ENCODE measurements around the gene SMYD3. TPM values are rescaled to one million over a fixed set of nuclear protein-coding genes. Genes with fewer than 3 reads are reported as not detected.

The SMYD3 gene
- total RNA-seq, 2 experiments from 2014 or later: 21.3 to 21.4 TPM

- Mint-ChIP-seq H3K27me3 (ENCODE audit: low read depth) (no peaks in the 10 kb centered on the region), H3K27ac (no peak overlapping the region), H3K36me3 (ENCODE audit: low read depth) (no peaks in the 10 kb centered on the region), H3K4me1 (ENCODE audit: low read depth) (no peaks in the 10 kb centered on the region), H3K9me3 (no peaks in the 10 kb centered on the region), H3K4me3 (no peak overlapping the region)
- CTCF ChIA-PET: no interaction called here
- intact Hi-C loops (cut with micrococcal nuclease): no loop called here
- no peak for DNase-seq
Observed at GRCh38 chr1:246200225-246200624, 306.9 kb downstream of the SMYD3 start.

GRCh38 chr1:246199086-246199645 is 307.9 kb downstream of the SMYD3 start:
- H3K27ac Mint-ChIP-seq: no peak overlapping the region
- H3K4me3 Mint-ChIP-seq: no peak overlapping the region
- no peaks in the 10 kb centered on the region for H3K36me3 Mint-ChIP-seq (ENCODE audit: low read depth)
- CTCF ChIA-PET: no interaction called here
- no peaks in the 10 kb centered on the region for H3K4me1 Mint-ChIP-seq (ENCODE audit: low read depth)
- no peak for DNase-seq
- H3K9me3 Mint-ChIP-seq: no peaks in the 10 kb centered on the region
- no peaks in the 10 kb centered on the region for H3K27me3 Mint-ChIP-seq (ENCODE audit: low read depth)
- intact Hi-C loops (cut with micrococcal nuclease): no loop called here

- no peak overlapping the region for H3K27ac Mint-ChIP-seq
- peaks cover 4% of the 10 kb centered on the region for H3K36me3 Mint-ChIP-seq (ENCODE audit: low read depth)
- H3K27me3 Mint-ChIP-seq (ENCODE audit: low read depth): no peaks in the 10 kb centered on the region
- intact Hi-C loops (cut with micrococcal nuclease): no loop called here
- CTCF ChIA-PET: no interaction called here
- DNase-seq: no peak
- H3K4me1 Mint-ChIP-seq (ENCODE audit: low read depth): no peaks in the 10 kb centered on the region
- H3K9me3 Mint-ChIP-seq: no peaks in the 10 kb centered on the region
- no peak overlapping the region for H3K4me3 Mint-ChIP-seq
Observed at GRCh38 chr1:246198115-246198816, 308.8 kb downstream of the SMYD3 start.

GRCh38 chr1:246197076-246197475 is 310.0 kb downstream of the SMYD3 start:
- no peaks in the 10 kb centered on the region for H3K4me1 Mint-ChIP-seq (ENCODE audit: low read depth)

GRCh38 chr1:246195296-246195695 is 311.8 kb downstream of the SMYD3 start:
- CTCF ChIA-PET: no interaction called here
- peaks cover 6% of the 10 kb centered on the region for H3K36me3 Mint-ChIP-seq (ENCODE audit: low read depth)
- H3K27me3 Mint-ChIP-seq (ENCODE audit: low read depth): no peaks in the 10 kb centered on the region
- no peaks in the 10 kb centered on the region for H3K9me3 Mint-ChIP-seq
- intact Hi-C loops (cut with micrococcal nuclease): no loop called here
- H3K27ac Mint-ChIP-seq: no peak overlapping the region
- DNase-seq: no peak
- no peaks in the 10 kb centered on the region for H3K4me1 Mint-ChIP-seq (ENCODE audit: low read depth)
- no peak overlapping the region for H3K4me3 Mint-ChIP-seq

More at GRCh38 chr1:246197076-246197475, 310.0 kb downstream of the SMYD3 start:
- H3K4me3 Mint-ChIP-seq: no peak overlapping the region
- DNase-seq: no peak
- intact Hi-C loops (cut with micrococcal nuclease): no loop called here
- no peaks in the 10 kb centered on the region for H3K27me3 Mint-ChIP-seq (ENCODE audit: low read depth)
- CTCF ChIA-PET: no interaction called here
- no peaks in the 10 kb centered on the region for H3K9me3 Mint-ChIP-seq
- no peak overlapping the region for H3K27ac Mint-ChIP-seq
- H3K36me3 Mint-ChIP-seq (ENCODE audit: low read depth): peaks cover 4% of the 10 kb centered on the region

GRCh38 chr1:246193537-246193936 is 313.5 kb downstream of the SMYD3 start:
- H3K4me3 Mint-ChIP-seq: no peak overlapping the region
- no peak for DNase-seq
- no peaks in the 10 kb centered on the region for H3K27me3 Mint-ChIP-seq (ENCODE audit: low read depth)
- CTCF ChIA-PET: no interaction called here
- peaks cover 6% of the 10 kb centered on the region for H3K36me3 Mint-ChIP-seq (ENCODE audit: low read depth)
- H3K27ac Mint-ChIP-seq: no peak overlapping the region
- intact Hi-C loops (cut with micrococcal nuclease): no loop called here
- H3K4me1 Mint-ChIP-seq (ENCODE audit: low read depth): no peaks in the 10 kb centered on the region
- H3K9me3 Mint-ChIP-seq: no peaks in the 10 kb centered on the region

GRCh38 chr1:246189126-246189525 is 318.0 kb downstream of the SMYD3 start:
- H3K27me3 Mint-ChIP-seq (ENCODE audit: low read depth): no peaks in the 10 kb centered on the region
- no peak overlapping the region for H3K4me3 Mint-ChIP-seq
- H3K4me1 Mint-ChIP-seq (ENCODE audit: low read depth): no peaks in the 10 kb centered on the region
- DNase-seq: no peak
- CTCF ChIA-PET: no interaction called here
- H3K36me3 Mint-ChIP-seq (ENCODE audit: low read depth): peaks cover 12% of the 10 kb centered on the region
- intact Hi-C loops (cut with micrococcal nuclease): no loop called here
- no peak overlapping the region for H3K27ac Mint-ChIP-seq
- no peaks in the 10 kb centered on the region for H3K9me3 Mint-ChIP-seq

- Mint-ChIP-seq H3K36me3 (ENCODE audit: low read depth) (peaks cover 8% of the 10 kb centered on the region), H3K9me3 (no peaks in the 10 kb centered on the region), H3K4me3 (no peak overlapping the region), H3K27me3 (ENCODE audit: low read depth) (no peaks in the 10 kb centered on the region), H3K4me1 (ENCODE audit: low read depth) (no peaks in the 10 kb centered on the region), H3K27ac (no peak overlapping the region)
- no peak for DNase-seq
- intact Hi-C loops (cut with micrococcal nuclease): no loop called here
- CTCF ChIA-PET: no interaction called here
Observed at GRCh38 chr1:246187834-246188372, 319.2 kb downstream of the SMYD3 start.

- Mint-ChIP-seq H3K27me3 (ENCODE audit: low read depth) (no peaks in the 10 kb centered on the region), H3K4me1 (ENCODE audit: low read depth) (no peaks in the 10 kb centered on the region), H3K4me3 (no peak overlapping the region), H3K9me3 (no peaks in the 10 kb centered on the region), H3K27ac (no peak overlapping the region), H3K36me3 (ENCODE audit: low read depth) (peaks cover 12% of the 10 kb centered on the region)
- intact Hi-C loops (cut with micrococcal nuclease): no loop called here
- no peak for DNase-seq
- CTCF ChIA-PET: no interaction called here
Observed at GRCh38 chr1:246184503-246184902, 322.6 kb downstream of the SMYD3 start.

- DNase-seq: no peak
- intact Hi-C loops (cut with micrococcal nuclease): no loop called here
- CTCF ChIA-PET: interaction anchor here (0.6 kb wide), 1 partner anchor 9 kb away, joined by 3 read pairs; no protein-coding TSS in a partner anchor
- H3K9me3 Mint-ChIP-seq: no peaks in the 10 kb centered on the region
- no peak overlapping the region for H3K27ac Mint-ChIP-seq
- H3K27me3 Mint-ChIP-seq (ENCODE audit: low read depth): no peaks in the 10 kb centered on the region
- H3K36me3 Mint-ChIP-seq (ENCODE audit: low read depth): peaks cover 22% of the 10 kb centered on the region
- H3K4me1 Mint-ChIP-seq (ENCODE audit: low read depth): no peaks in the 10 kb centered on the region
- no peak overlapping the region for H3K4me3 Mint-ChIP-seq
Observed at GRCh38 chr1:246182149-246182851, 324.8 kb downstream of the SMYD3 start.

GRCh38 chr1:246181241-246181640 is 325.8 kb downstream of the SMYD3 start:
- peaks cover 19% of the 10 kb centered on the region for H3K36me3 Mint-ChIP-seq (ENCODE audit: low read depth)
- no peak overlapping the region for H3K4me3 Mint-ChIP-seq
- no peaks in the 10 kb centered on the region for H3K27me3 Mint-ChIP-seq (ENCODE audit: low read depth)
- H3K27ac Mint-ChIP-seq: no peak overlapping the region
- H3K4me1 Mint-ChIP-seq (ENCODE audit: low read depth): no peaks in the 10 kb centered on the region
- no peak for DNase-seq
- CTCF ChIA-PET: no interaction called here
- intact Hi-C loops (cut with micrococcal nuclease): no loop called here
- H3K9me3 Mint-ChIP-seq: no peaks in the 10 kb centered on the region

GRCh38 chr1:246179401-246179800 is 327.7 kb downstream of the SMYD3 start:
- intact Hi-C loops (cut with micrococcal nuclease): no loop called here
- no peak overlapping the region for H3K4me3 Mint-ChIP-seq
- H3K27ac Mint-ChIP-seq: no peak overlapping the region
- CTCF ChIA-PET: no interaction called here
- no peaks in the 10 kb centered on the region for H3K9me3 Mint-ChIP-seq
- no peaks in the 10 kb centered on the region for H3K4me1 Mint-ChIP-seq (ENCODE audit: low read depth)
- peaks cover 20% of the 10 kb centered on the region for H3K36me3 Mint-ChIP-seq (ENCODE audit: low read depth)
- no peaks in the 10 kb centered on the region for H3K27me3 Mint-ChIP-seq (ENCODE audit: low read depth)
- no peak for DNase-seq

Data from activated naive CD4-positive, alpha-beta T cell treated with anti-CD3 and anti-CD28 coated beads for 36 hours (primary cell).